ENCODE measurements around the gene MSH5. TPM values are rescaled to one million over a fixed set of nuclear protein-coding genes. Genes with fewer than 3 reads are reported as not detected.

MSH5 gene
- total RNA-seq, 1 experiment from 2014 or later, result 22.7 TPM

DNA sequence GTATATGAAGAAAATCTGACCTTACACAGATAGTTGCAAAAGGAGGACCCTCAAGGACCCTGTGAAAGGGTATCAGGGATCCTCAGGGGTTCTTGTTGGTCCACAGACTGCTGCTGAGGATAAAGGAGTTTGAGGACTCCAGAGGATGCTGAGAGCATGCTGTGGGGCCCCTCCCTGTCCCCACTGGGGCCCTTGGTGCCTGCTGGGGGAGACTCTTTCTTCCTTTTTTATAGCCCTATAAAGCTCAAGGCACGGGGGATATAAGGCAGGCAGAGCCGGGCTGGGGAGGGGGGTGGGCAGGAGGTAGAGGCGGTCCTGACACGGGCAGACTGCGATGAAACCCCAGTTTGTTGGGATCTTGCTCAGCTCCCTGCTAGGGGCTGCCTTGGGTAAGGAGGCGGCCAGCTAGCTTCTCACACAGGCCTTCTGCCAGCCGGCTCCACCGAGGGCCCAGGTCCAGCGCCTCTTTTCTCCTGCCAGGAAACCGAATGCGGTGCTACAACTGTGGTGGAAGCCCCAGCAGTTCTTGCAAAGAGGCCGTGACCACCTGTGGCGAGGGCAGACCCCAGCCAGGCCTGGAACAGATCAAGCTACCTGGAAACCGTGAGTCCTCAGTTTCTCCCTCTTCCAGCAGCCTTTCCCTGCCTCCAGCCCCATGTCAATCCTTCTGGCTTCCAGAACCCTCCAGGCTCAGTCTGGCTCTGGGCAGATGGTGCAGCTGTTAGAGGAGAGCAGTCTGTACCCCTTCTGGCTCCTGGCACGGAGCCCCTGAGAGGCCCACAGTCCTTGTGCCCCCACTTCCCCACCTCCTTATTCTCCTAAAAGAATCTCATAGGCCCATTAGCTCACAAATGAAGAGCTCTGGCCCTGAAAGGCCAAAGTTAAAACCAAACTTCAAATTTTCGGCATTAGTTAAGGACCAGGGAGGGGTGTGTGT lies 24.5 kb upstream of the MSH5 start, which contains the start of gene LY6G6D:
Gene LY6G6D (plus strand): TSS at position 327 of the 937 bp plus-strand sequence. CDS start 8 bp downstream, at position 335.
- Histone ChIP-seq H2AFZ (ENCODE audit: low read length) (no peak within 1 kb of the TSS), H3K4me1 (ENCODE audit: insufficient read depth, low read length) (peaks cover 26% of the 10 kb centered on the region), H3K79me2 (ENCODE audit: low read length) (no peaks in the 10 kb centered on the region), H4K20me1 (ENCODE audit: low read length) (no peaks in the 10 kb centered on the region), H3K36me3 (ENCODE audit: low read depth, low read length) (no peaks in the 10 kb centered on the region), H3K9ac (ENCODE audit: low read length) (no peak within 1 kb of the TSS), H3K9me3 (ENCODE audit: low read length) (no peaks in the 10 kb centered on the region), H3F3A (ENCODE audit: low read length, unreplicated experiment) (no peaks in the 10 kb centered on the region), H3K9me2 (replicated peaks; ENCODE audit: low read length) (no peaks in the 10 kb centered on the region), H3K4me2 (ENCODE audit: low read length) (no peak within 1 kb of the TSS), H3K27ac (ENCODE audit: low read length) (no peak within 1 kb of the TSS), H3K4me3 (ENCODE audit: low read length) (no peak within 1 kb of the TSS), H3K27me3 (ENCODE audit: low read length) (no peaks in the 10 kb centered on the region)
- POLR2A ChIA-PET (ENCODE audit: unreplicated experiment), result no interaction called here
- BruUV-seq (replicated peaks), result no TSS peak
- intact Hi-C loops (cut with micrococcal nuclease), result loop anchor here (10.0 kb wide), 1 partner anchor 50 kb away; the partner anchor contains the start of gene SAPCD1
- CTCF ChIA-PET, result no interaction called here
- ATAC-seq (no peak), DNase-seq (no peak)
- TF ChIP-seq EZH2phosphoT487 (IDR thresholded peaks at IDR 0.05; ENCODE audit: borderline replicate concordance, low read length), result no peak
- TF ChIP-seq, protein P1, sequence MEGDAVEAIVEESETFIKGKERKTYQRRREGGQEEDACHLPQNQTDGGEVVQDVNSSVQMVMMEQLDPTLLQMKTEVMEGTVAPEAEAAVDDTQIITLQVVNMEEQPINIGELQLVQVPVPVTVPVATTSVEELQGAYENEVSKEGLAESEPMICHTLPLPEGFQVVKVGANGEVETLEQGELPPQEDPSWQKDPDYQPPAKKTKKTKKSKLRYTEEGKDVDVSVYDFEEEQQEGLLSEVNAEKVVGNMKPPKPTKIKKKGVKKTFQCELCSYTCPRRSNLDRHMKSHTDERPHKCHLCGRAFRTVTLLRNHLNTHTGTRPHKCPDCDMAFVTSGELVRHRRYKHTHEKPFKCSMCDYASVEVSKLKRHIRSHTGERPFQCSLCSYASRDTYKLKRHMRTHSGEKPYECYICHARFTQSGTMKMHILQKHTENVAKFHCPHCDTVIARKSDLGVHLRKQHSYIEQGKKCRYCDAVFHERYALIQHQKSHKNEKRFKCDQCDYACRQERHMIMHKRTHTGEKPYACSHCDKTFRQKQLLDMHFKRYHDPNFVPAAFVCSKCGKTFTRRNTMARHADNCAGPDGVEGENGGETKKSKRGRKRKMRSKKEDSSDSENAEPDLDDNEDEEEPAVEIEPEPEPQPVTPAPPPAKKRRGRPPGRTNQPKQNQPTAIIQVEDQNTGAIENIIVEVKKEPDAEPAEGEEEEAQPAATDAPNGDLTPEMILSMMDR (conservative IDR thresholded peaks at IDR 0.05; ENCODE audit: low read depth, low read length), result no peak
- no peak for TF ChIP-seq EZH2 (IDR thresholded peaks at IDR 0.05; ENCODE audit: low read length, unreplicated experiment)

DNA sequence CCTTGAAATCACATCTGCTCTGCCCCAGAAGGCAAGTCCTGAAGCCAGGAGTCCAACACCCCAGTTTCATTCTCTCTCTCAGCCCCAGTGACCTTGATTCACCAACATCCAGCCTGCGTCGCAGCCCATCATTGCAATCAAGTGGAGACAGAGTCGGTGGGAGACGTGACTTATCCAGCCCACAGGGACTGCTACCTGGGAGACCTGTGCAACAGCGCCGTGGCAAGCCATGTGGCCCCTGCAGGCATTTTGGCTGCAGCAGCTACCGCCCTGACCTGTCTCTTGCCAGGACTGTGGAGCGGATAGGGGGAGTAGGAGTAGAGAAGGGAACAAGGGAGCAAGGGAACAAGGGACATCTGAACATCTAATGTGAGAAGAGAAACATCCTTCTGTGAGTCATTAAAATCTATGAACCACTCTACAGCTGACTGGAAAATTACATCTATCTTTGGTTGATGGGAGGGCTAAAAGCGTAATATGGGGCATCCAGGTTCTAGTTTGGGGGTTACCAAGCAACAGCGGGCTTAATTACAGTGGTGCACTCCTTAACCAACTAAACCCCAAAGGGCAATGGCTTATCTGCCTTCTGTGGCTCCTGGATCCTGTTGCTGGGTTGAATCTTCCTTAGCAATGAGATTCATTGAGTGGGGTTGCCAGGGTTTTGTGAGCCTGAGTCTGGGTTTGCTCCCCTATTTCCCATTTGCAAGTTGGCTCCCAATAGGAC lies 22.1 kb upstream of the MSH5 start:
- POLR2A ChIA-PET (ENCODE audit: unreplicated experiment), result interaction anchor here (0.7 kb wide), 1 partner anchor 74 kb away, joined by 3 read pairs; no protein-coding TSS in a partner anchor
- Histone ChIP-seq H3K4me3 (ENCODE audit: low read length) (peak overlapping the region; percentile 15; the same call in 1 of the 2 replicates), H3K9me3 (ENCODE audit: low read length) (no peaks in the 10 kb centered on the region), H4K20me1 (ENCODE audit: low read length) (no peaks in the 10 kb centered on the region), H3K4me1 (ENCODE audit: insufficient read depth, low read length) (peaks cover 29% of the 10 kb centered on the region), H3K79me2 (ENCODE audit: low read length) (no peaks in the 10 kb centered on the region), H3K27ac (ENCODE audit: low read length) (peak overlapping the region; percentile 81), H3K9ac (ENCODE audit: low read length) (peak overlapping the region; percentile 28; the same call in 1 of the 2 replicates), H2AFZ (ENCODE audit: low read length) (peak overlapping the region; percentile 13), H3K27me3 (ENCODE audit: low read length) (no peaks in the 10 kb centered on the region), H3F3A (ENCODE audit: low read length, unreplicated experiment) (no peaks in the 10 kb centered on the region), H3K9me2 (replicated peaks; ENCODE audit: low read length) (no peaks in the 10 kb centered on the region), H3K4me2 (ENCODE audit: low read length) (peak overlapping the region; percentile 73), H3K36me3 (ENCODE audit: low read depth, low read length) (no peaks in the 10 kb centered on the region)
- BruUV-seq (replicated peaks), result no TSS peak
- peak; percentile 68 for ATAC-seq
- DNase-seq, result peak; percentile 70
- CTCF ChIA-PET, result no interaction called here
- TF ChIP-seq, protein P1 (conservative IDR thresholded peaks at IDR 0.05; ENCODE audit: low read depth, low read length), result peak; percentile 54
- no peak for TF ChIP-seq EZH2 (IDR thresholded peaks at IDR 0.05; ENCODE audit: low read length, unreplicated experiment)
- intact Hi-C loops (cut with micrococcal nuclease), result loop anchor here (10.0 kb wide), 1 partner anchor 47 kb away; the partner anchor contains the start of gene SAPCD1
